Hepatic stellate cell (primary cell): ENCODE results near the gene LYPD5.

Experiments
- DNase-seq: peaks from one replicate; pipeline ENCODE4 v3.0.0; 2011; ENCODE audit warnings: low spot score

Gene LYPD5

GRCh38 chr19:43752287-43752875 is 49.9 kb downstream of the LYPD5 start:
- DNase-seq: no peak

DNA sequence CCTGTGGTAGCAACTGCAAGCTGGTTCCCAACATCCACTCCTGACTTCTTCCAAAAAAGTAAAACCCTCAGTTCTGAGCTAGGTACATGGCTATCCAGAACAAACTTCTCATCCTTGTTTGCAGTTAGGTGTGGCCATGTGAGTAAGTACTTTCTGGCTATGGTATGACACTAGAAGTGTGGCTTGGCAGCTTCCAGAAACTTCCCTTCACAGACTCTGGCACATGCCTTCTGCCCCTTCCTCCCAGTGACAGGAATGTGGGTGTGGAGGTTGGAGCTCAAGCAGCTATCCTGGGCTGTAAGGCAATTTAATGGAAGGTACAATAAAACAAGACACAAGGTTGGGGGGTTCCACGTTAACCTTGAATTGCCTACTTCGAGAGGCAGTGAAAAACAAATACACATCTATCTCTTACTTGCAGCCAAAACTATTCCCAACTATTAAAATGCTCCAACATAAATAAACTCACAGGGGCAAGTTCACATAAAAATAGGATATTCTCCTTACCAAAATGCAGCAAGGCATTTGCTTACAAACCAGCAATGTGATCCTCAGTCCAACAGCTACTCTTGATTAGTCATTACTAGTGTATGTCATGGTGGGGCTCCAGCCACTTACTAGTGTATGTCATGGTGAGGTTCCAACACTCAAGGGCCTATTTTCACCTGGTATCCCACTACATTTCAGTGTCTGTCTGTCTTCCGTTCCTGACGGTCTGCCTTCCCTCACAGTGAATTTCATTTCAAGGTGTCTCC is 50.6 kb downstream of the LYPD5 start:
- DNase-seq: no peak

DNA sequence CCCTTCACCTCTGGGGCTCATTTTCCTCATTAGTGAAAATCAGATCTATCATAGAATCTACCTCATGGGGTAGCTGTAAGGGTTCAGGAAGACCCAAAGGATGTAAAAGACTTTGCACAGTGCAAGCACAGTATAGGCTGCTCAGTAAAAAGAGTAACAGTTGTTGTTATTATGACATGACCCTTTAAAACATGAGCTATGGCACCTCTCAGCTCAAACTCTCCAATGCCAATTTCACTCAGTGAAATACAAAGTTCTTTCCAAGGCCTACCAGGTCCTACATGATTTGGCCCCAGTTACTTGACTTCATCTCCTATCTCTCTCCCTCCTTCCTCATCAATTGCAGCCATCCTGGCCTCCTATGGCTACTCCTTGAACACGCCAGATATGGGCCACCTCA is 52.3 kb downstream of the LYPD5 start:
- no peak for DNase-seq

DNA sequence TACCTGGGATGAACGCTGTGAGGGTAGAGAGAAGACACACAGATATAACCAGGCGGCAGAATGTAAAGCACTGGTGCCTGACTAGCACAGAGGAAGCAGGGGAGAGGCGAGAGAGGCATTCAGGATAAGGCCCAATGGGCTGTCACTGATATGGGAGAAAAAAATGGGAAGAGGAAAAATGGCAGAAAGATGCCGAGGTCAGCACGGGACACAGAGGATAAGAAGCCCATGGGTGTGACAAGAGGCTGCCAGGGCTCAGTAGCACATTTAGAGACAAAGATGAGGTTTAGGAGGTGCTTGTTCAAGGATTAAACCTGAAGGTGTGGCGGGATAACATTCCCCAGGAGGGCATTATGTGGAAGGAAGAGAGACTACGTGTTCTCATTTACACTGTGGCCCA is 53.1 kb downstream of the LYPD5 start:
- no peak for DNase-seq

DNA sequence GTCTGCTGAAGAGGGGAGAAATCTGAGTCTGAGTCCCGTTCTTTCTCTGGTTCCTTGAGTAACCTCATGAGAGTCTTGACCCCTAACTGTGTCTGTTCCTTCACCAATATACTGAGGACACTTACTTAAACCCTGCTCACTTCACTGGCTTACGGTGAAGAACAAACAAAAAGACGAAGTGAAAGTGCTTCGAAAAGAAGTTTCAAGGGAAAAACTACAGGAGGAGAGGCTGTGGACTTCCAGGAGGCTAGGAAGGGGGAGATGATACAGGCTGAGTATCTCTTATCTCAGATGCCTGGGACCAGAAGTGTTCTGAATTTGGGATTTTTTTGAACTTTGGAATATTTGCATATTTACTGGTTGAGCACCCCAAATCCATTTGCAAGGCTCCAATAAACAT is 53.6 kb downstream of the LYPD5 start:
- DNase-seq: no peak

DNA sequence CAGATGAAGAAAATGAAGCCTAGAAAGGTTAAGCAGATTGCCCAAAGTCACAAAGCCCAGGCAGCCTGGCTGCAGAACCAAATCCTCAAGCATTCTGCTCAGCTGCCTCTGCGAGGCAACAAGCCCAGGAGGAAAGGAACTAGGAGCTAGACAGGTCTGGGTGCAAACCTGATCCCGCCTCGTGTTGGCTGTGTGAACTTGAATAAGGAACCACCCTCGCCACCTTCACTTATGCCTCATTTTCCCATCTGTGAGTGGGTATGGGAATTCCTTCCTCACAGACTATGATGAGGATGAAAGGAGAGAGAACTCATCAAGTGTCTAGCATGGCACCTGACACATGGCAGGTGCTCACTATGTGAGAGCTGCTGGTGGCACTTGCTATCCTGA is 54.0 kb downstream of the LYPD5 start:
- no peak for DNase-seq

DNA sequence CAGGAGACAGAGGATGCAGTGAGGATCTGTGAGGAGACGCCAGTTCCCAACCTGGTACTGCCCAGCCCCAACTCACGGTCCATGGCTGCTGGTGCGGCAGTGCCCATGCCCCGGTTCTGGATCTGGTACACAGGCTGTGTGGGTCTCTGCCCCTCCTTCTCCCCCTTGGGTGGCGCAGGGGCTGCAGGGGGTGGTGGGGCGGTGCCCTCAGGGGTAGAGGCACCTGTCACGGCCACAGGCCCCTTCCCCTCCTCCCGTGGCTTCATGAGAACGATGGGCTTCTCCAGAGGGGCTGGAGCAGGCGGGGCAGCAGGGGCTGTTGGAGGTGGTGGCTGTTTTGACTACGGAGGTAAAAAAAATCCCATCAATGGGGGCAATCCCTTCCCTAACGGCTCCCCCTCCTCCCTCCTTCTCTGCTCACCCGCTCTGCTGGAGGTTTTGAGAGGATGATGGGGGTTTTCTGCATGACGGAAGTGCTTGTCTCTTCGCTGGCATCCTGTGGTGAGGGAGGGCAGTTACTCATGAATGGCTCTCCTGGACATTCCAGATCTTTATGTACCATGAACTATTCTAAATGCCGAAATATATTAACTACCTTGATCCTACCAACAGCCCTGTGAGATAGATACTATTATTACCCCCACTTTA is 54.6 kb downstream of the LYPD5 start:
- DNase-seq: no peak
